ENCODE measurements around the gene GSTT4.

The GSTT4 gene

GRCh38 chr22:24025475-24025874, 20.2 kb upstream of the GSTT4 start:
- Histone ChIP-seq H2AFZ (ENCODE audit: low read depth, low read length) (no peak overlapping the region), H3K36me3 (ENCODE audit: insufficient read depth, low read length) (peaks cover 10% of the 10 kb centered on the region; the same call in 1 of the 2 replicates), H3K4me1 (ENCODE audit: insufficient read depth, low read length) (no peaks in the 10 kb centered on the region), H3K27me3 (ENCODE audit: insufficient read depth, low read length, poor library complexity) (no peaks in the 10 kb centered on the region), H3K9ac (ENCODE audit: low read depth, low read length) (no peak overlapping the region), H3K4me3 (ENCODE audit: low read depth in 1 of 2, low read length in 2 of 2) (no peak overlapping the region), H3K4me2 (ENCODE audit: insufficient read depth, low read length) (no peak overlapping the region), H3K27ac (ENCODE audit: low read length) (no peak overlapping the region), H4K20me1 (ENCODE audit: insufficient read depth, low read length) (peaks cover 23% of the 10 kb centered on the region), H3K79me2 (ENCODE audit: insufficient read depth, low read length) (peaks cover 98% of the 10 kb centered on the region), H3K9me3 (ENCODE audit: insufficient read depth, low read length, severe bottlenecking) (no peaks in the 10 kb centered on the region)
- TF ChIP-seq EZH2 (IDR thresholded peaks at IDR 0.05; ENCODE audit: borderline replicate concordance, low read depth, low read length, severe bottlenecking) (no peak), CTCF (IDR thresholded peaks at IDR 0.05; ENCODE audit: borderline replicate concordance, extremely low read depth, low read length, poor library complexity, severe bottlenecking) (no peak)
- DNase-seq (no peak), ATAC-seq (ENCODE audit: insufficient read depth, low read depth) (no peak)

- no peak for DNase-seq
- H3K4me2 ChIP-seq (ENCODE audit: insufficient read depth, low read length), result no peak overlapping the region
- peaks cover 19% of the 10 kb centered on the region; the same call in 1 of the 2 replicates for H4K20me1 ChIP-seq (ENCODE audit: insufficient read depth, low read length)
- ATAC-seq (ENCODE audit: insufficient read depth, low read depth), result no peak
- no peak overlapping the region for H3K4me3 ChIP-seq (ENCODE audit: low read depth in 1 of 2, low read length in 2 of 2)
- no peaks in the 10 kb centered on the region for H3K4me1 ChIP-seq (ENCODE audit: insufficient read depth, low read length)
- no peak overlapping the region for H3K9ac ChIP-seq (ENCODE audit: low read depth, low read length)
- H3K36me3 ChIP-seq (ENCODE audit: insufficient read depth, low read length), result peaks cover 10% of the 10 kb centered on the region; the same call in 1 of the 2 replicates
- no peaks in the 10 kb centered on the region for H3K27me3 ChIP-seq (ENCODE audit: insufficient read depth, low read length, poor library complexity)
- H3K27ac ChIP-seq (ENCODE audit: low read length), result no peak overlapping the region
- no peak overlapping the region for H2AFZ ChIP-seq (ENCODE audit: low read depth, low read length)
- peaks cover 98% of the 10 kb centered on the region for H3K79me2 ChIP-seq (ENCODE audit: insufficient read depth, low read length)
- H3K9me3 ChIP-seq (ENCODE audit: insufficient read depth, low read length, severe bottlenecking), result no peaks in the 10 kb centered on the region
- TF ChIP-seq EZH2 (IDR thresholded peaks at IDR 0.05; ENCODE audit: borderline replicate concordance, low read depth, low read length, severe bottlenecking) (no peak), CTCF (IDR thresholded peaks at IDR 0.05; ENCODE audit: borderline replicate concordance, extremely low read depth, low read length, poor library complexity, severe bottlenecking) (no peak)
Observed at GRCh38 chr22:24024354-24024753, 19.1 kb upstream of the GSTT4 start.

GRCh38 chr22:24023204-24023789, 18.0 kb upstream of the GSTT4 start:
- peaks cover 16% of the 10 kb centered on the region; the same call in 1 of the 2 replicates for H4K20me1 ChIP-seq (ENCODE audit: insufficient read depth, low read length)
- H3K27me3 ChIP-seq (ENCODE audit: insufficient read depth, low read length, poor library complexity), result no peaks in the 10 kb centered on the region
- ATAC-seq (ENCODE audit: insufficient read depth, low read depth) (no peak), DNase-seq (no peak)
- H3K9me3 ChIP-seq (ENCODE audit: insufficient read depth, low read length, severe bottlenecking), result no peaks in the 10 kb centered on the region
- H3K4me1 ChIP-seq (ENCODE audit: insufficient read depth, low read length), result no peaks in the 10 kb centered on the region
- H3K36me3 ChIP-seq (ENCODE audit: insufficient read depth, low read length), result peaks cover 10% of the 10 kb centered on the region; the same call in 1 of the 2 replicates
- H3K79me2 ChIP-seq (ENCODE audit: insufficient read depth, low read length), result peaks cover 95% of the 10 kb centered on the region
- TF ChIP-seq CTCF (IDR thresholded peaks at IDR 0.05; ENCODE audit: borderline replicate concordance, extremely low read depth, low read length, poor library complexity, severe bottlenecking) (no peak), EZH2 (IDR thresholded peaks at IDR 0.05; ENCODE audit: borderline replicate concordance, low read depth, low read length, severe bottlenecking) (no peak)
- H2AFZ ChIP-seq (ENCODE audit: low read depth, low read length), result no peak overlapping the region
- no peak overlapping the region for H3K4me2 ChIP-seq (ENCODE audit: insufficient read depth, low read length)
- no peak overlapping the region for H3K27ac ChIP-seq (ENCODE audit: low read length)
- no peak overlapping the region for H3K9ac ChIP-seq (ENCODE audit: low read depth, low read length)
- H3K4me3 ChIP-seq (ENCODE audit: low read depth in 1 of 2, low read length in 2 of 2), result no peak overlapping the region
